Measurements from ENCODE around the gene WWP2. TPM values are rescaled to one million over a fixed set of nuclear protein-coding genes. Genes with fewer than 3 reads are reported as not detected.
"Not testable (repeated sequence)": the region's sequence is repeated elsewhere in the genome, so short reads cannot be mapped to it uniquely, and the experiment has no call there.

The WWP2 gene
- total RNA-seq, 1 experiment from 2014 or later = 21.7 TPM

GRCh38 chr16:69745232-69745612 lies 16.9 kb upstream of the WWP2 start:
- DNase-seq (ENCODE audit: extremely low read depth, low read depth) = no peak

DNA sequence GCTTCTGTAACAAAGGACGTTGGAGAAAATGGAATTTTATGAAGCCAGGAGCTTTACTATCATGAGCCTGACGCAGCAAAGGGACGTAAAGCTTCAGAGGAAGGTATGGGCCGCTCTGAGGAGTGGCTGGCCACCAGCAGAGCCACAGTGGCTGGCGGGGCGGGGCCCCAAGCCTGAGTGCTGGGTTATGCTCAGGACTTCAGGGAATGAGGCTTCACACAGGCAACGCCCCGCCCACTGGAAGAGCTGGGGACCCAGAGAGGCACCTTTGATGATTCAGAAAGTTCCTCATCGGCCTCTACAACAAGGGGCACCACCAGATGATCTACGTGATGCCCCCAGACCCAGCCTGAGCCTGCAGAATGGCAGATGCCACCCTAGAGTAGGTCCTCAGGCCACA lies 16.2 kb upstream of the WWP2 start:
- DNase-seq (ENCODE audit: extremely low read depth, low read depth) = no peak

- DNase-seq (ENCODE audit: extremely low read depth, low read depth) = no peak
These were observed 15.0 kb upstream of the WWP2 start for GRCh38 chr16:69747115-69747514.

DNA sequence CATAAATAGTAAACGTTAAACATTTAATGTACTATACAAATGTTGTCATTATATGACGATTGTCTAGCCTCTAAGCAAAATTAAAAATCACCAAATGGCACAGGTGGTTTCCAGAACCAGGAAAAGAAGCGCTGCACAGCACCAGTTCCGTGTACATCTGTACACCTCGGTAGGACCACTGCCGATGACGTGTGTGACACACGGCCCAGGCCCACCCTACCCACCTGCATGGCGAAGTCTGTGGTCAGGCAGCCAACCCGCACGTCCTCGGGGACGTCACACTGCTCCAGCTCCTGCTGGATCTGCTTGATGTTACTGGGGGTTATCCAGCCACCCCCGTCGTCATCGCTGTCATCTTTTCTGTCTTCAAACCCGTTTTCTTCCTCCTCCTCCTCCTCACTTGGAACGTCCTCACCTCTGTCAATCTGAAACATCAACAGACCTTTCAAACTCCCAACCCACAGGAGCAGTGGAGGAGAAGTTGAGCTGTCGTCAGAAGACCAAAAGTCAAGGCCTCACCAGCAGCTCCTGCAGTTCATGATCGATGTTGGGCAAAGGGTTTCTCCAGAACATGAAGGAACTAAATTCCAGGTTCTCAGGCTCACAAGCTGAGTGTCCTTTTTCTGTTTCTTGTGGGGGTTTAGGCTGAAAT lies 13.3 kb upstream of the WWP2 start:
- DNase-seq (ENCODE audit: extremely low read depth, low read depth) = no peak

DNA sequence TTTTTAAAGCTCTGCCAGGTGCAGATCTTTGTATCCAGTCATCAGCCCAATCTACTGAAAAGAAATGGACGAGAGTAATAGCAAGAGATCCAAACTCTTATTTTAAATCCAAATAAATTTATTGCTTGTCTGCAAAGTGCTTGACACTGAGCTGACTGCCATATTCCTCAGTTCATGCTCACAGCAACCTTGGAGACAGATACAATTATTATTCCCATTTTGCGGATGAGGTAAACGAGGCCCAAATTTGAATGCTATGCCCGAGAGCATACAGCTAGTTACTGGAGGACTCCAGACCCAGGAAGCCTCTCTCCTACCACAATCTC lies 8.0 kb upstream of the WWP2 start:
- DNase-seq (ENCODE audit: extremely low read depth, low read depth) = no peak

GRCh38 chr16:69754469-69755310 lies 7.4 kb upstream of the WWP2 start, which contains the start of gene NOB1:
NOB1 (minus strand) TSS chr16:69754926; CDS start chr16:69754910, 16 bp downstream.
- peak; percentile 92 for DNase-seq (ENCODE audit: extremely low read depth, low read depth)

DNA sequence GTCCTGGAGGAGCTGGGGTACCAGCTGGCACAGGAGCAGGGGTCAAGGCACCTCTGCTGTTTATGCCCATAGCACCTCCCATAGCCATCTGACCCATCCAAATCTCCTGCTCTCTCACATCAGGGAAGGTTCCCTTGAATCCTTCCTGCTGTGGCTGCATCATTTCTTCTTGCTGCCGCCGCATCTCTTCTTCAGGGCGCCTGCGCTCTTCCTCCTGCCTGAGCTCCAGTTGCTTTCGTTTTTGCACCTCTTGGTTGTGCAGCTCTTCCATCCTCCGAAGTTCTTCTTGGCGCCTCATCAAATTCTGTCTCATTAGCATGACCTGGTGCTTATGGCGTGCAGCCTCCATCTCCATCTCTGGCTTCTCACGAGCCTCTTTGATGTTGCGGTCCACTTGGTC lies 5.4 kb upstream of the WWP2 start:
- no peak for DNase-seq (ENCODE audit: extremely low read depth, low read depth)

DNA sequence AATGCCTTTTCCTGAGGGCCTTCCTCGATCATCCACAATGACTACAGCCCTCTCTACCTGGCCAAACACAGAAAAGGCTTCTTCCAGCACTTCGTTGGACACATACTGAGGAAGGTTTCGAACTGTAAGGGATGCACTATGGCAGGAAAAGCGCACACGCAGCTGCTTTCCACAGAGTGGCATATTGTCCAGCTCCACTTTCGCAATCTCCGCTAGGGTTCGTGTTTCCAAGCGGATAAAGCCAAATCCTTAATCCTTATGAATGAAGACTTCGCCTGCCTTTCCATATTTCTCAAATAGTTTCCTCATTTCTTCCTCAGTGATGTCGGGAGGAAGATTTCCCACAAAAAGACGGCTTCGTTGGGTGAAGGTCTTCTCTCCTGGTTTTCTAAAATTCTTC lies 4.8 kb upstream of the WWP2 start:
- not testable (repeated sequence) for DNase-seq (ENCODE audit: extremely low read depth, low read depth)

- no peak for DNase-seq (ENCODE audit: extremely low read depth, low read depth)
These were observed 874 bp downstream of the WWP2 start for GRCh38 chr16:69762814-69763598.

- no peak for DNase-seq (ENCODE audit: extremely low read depth, low read depth)
These were observed 1.4 kb downstream of the WWP2 start for GRCh38 chr16:69763599-69763942.

- no peak for DNase-seq (ENCODE audit: extremely low read depth, low read depth)
These were observed 5.5 kb downstream of the WWP2 start for GRCh38 chr16:69767459-69768229.

DNA sequence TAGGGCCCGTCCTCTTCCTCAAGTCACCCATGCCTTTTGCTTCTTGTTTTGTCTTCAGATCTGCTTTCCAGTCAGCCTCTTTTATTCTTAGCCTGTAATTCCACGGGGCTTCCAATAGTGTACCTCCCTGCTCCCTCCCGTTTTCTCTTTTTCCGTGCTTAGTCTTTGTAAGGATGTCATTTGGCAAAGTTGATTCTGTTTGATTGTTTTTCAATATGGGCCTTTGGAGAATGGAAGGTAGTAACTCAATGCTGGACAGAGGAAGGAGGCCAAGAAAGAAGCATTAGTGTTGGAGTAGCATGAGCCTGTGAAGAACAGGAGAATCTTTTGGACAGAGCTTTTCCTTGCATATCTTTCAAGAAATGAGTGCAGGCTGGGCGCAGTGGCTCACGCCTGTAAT lies 6.5 kb downstream of the WWP2 start:
- no peak for DNase-seq (ENCODE audit: extremely low read depth, low read depth)

DNA sequence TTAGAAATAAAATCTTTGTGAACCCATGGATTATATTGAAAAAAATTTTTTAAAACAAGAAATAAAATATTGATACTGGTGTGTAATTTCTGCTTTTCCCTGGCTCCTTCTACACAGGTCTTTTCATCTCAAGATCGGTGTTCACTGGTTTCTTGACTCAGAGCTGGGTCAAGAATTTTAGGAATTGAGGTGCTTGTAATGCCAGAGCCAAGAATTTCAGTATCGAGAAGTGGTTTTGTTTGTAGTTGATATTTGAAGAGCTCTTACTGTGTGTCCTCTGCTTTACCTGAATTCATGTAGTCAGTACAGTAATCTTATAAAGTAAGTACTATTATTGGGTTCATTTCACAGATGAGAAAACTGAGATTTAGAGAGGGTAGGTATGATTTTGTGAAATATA lies 7.3 kb downstream of the WWP2 start:
- DNase-seq (ENCODE audit: extremely low read depth, low read depth) = no peak

GRCh38 chr16:69771651-69771967 lies 9.5 kb downstream of the WWP2 start:
- no peak for DNase-seq (ENCODE audit: extremely low read depth, low read depth)

DNA sequence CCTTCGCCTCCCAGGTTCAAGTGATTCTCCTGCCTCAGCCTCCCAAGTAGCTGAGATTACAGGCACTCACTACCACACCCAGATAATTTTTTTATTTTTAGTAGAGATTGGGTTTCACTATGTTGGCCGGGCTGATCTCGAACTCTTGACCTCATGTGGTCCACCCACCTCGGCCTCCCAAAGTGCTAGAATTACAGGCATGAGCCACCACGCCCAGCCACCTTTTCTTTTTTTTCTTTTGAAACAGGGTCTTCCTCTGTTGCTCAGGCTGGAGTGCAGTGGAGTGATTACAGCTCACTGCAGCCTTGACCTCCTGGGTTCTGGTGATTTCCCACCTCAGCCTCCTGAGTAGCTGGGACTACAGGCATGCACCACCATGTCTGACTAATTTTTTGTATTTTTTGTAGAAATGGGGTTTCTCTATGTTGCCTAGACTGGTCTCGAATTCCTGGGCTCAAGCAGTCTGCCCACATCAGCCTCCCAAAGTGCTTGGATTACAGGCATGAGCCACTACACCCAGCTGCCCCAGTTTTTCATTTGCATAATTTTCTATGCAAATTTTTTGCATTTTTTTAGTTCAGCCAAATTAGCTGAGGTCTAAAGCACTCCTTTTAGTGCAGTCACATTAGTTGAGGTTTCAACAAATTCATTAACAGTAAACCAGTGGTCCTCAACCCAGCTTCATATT lies 11.3 kb downstream of the WWP2 start:
- no peak for DNase-seq (ENCODE audit: extremely low read depth, low read depth)

DNA sequence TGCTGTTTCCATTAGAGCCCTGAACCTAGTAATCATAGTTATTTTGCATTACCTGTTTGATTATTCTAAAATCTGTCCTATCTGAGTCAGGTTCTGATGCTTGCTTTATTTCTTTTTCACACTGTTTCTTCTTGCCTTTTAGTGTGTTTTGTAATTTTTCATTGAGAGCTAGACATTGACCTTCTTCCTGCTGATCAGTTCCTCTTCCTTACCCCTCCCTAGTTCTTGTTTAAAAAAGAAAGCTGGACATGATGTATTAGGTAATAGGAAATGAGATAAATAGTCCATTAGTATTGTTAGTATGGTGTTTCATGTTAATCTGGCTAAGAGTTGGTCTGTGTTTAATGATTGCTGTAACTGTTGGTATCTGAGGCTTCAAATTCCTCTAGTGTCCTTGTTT lies 13.4 kb downstream of the WWP2 start:
- DNase-seq (ENCODE audit: extremely low read depth, low read depth) = no peak

DNA sequence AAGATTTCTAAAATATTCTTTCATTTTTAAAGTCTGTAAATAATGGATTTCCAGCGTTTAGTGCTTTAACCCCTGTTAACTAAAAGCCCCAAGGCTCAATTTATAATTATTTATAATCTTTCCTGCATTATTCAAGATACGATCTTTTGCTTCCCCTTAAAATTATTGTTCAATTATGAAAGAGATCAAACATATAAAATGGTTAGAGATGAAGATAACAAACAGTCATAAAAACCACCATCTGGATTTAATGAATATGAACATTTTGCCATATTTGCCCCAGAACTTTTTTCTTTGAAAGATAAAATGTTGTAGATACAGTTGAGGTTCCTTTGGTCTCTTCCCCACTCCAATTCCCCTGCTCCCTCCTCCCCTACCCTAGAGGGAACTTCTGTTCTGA lies 17.6 kb downstream of the WWP2 start:
- DNase-seq (ENCODE audit: extremely low read depth, low read depth) = no peak

GRCh38 chr16:69781118-69781517 lies 19.0 kb downstream of the WWP2 start:
- no peak for DNase-seq (ENCODE audit: extremely low read depth, low read depth)

DNA sequence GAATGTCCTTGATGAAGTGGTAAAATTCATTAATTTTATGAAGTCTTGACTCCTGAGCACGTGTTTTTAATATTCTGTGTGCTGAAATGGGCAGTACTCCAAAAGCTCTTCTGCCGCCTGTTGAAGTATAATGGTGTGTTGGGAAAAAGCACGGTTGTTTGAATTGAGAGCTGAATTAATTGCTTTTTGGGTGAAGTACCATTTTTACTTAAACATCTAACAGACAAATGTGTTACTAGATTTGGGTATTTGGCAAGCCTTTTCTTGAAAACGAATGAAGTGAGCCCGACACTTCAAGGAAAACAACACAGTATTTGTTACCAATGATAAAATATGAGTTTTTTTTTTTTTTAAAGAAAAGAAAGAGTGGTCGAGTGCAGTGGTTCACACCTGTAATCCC lies 22.5 kb downstream of the WWP2 start:
- DNase-seq (ENCODE audit: extremely low read depth, low read depth) = no peak

- DNase-seq (ENCODE audit: extremely low read depth, low read depth) = no peak
These were observed 25.8 kb downstream of the WWP2 start for GRCh38 chr16:69787883-69788282.
